GM19467 (cell line): ENCODE measurements around the gene LRRIQ4.
A peak's percentile ranks its signal among the peaks of the same experiment; 100 is the strongest.

Source experiments
- ATAC-seq: cut with Tn5 transposase; IDR thresholded peaks from one replicate; pipeline ENCODE4 v1.9.1; 2021; ENCODE audit warnings: mild to moderate bottlenecking, moderate library complexity; ENCODE audit not compliant: unreplicated experiment

The LRRIQ4 gene

DNA sequence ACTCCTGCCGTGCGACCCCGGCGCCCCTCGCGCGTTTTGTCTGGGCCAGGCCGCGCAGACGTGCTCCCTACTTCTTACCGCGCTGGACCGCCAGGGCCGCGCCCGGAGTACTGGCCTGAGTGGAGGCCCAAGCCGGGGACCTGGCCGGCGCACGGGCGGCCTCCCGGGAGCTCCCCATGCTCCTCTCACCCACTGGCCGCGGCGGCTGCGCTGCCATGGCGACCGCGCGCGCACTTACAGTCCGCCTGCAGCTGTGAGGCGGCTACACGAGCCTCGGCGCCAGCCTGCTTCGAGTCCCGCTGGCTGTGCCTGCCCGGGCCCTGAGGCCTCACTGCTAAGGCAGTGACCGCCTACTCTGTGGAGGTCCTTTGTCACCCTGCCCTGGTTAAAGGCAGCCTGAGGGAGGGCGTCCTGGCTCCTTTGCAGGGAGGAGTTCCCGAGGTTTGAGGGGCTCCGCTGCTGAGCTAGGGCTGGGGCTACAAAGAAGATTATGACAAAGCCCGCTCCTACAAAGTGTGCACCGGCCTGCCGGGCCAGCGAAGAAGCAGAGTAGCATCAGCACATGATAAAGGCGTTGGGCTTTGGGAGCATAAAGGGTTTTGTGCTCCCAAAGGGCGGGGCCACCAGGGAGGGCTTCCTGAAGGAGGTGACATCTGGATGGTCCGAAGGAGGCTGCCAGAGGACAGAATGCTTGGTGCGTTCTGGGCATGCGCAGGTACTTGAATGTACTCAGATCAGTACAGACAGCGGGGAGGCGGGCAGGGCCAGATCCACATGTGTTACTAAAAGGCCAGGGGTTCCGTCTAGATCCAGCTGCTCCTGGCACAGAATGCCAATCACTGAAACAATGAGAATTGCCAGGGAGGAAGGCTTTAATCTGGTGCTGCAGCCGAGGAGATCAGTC, at the start of gene LRRIQ4, which contains the start of gene LRRC34:
Gene LRRIQ4 (plus strand): TSS at position 539 of the 904 bp plus-strand sequence. CDS start 9,052 bp downstream, outside the sequence.
Gene LRRC34 (minus strand): TSS at position 573 of the 904 bp plus-strand sequence. CDS start 356 bp downstream, at position 217.
- peak; percentile 61 for ATAC-seq

DNA sequence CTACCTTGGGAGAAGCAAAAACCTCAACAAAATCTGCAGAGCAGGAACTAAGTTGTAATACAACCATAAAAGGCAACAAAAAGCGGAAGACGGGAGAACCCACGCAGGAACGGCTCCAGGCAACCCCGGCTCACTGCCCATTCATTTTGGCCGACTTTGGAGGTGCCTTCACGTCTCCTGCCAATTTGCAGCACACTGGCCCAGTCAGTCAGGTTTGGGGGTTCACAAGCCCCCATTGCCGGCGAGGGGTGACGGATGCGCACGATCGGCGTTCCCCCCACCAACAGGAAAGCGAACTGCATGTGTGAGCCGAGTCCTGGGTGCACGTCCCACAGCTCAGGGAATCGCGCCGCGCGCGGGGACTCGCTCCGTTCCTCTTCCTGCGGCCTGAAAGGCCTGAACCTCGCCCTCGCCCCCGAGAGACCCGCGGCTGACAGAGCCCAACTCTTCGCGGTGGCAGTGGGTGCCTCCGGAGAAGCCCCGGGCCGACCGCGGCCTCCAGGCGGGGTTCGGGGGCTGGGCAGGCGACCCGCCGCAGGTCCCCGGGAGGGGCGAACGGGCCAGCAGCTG, 48.3 kb upstream of the LRRIQ4 start:
- ATAC-seq = peak; percentile 13

DNA sequence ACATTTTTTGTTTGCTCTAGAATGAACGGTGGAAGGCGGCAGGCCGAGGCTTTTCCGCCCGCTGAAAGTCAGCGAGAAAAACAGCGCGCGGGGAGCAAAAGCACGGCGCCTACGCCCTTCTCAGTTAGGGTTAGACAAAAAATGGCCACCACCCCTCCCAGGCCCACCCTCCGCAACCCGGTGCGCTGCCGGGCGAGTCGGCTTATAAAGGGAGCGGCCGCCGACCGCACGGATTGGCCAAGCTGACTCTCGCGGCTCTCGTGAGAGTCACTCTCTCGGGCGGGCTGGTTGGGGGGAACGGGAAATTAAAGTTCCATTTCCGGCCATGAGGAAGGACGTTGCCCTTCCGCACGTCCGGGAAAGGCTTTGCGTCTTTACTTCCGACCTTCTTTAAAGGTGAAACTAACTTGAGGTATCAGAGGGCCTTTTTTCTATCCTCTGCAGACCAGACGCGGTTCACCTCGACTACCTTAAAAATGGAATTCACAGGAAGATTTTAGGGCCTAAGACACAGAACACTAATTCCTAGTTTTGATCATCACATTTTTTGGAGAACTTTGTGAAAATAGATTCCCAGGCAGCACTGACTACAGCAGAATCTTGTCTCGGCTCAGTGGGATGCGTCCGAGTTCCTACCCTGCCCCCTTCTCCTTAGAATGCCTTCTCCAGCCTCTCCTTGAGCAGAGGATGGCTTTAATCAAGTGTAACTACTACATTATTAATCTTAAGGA, 47.6 kb upstream of the LRRIQ4 start, which contains the start of gene TERC:
Gene TERC (minus strand): TSS at position 179 of the 731 bp plus-strand sequence.
- peak; percentile 76 for ATAC-seq

DNA sequence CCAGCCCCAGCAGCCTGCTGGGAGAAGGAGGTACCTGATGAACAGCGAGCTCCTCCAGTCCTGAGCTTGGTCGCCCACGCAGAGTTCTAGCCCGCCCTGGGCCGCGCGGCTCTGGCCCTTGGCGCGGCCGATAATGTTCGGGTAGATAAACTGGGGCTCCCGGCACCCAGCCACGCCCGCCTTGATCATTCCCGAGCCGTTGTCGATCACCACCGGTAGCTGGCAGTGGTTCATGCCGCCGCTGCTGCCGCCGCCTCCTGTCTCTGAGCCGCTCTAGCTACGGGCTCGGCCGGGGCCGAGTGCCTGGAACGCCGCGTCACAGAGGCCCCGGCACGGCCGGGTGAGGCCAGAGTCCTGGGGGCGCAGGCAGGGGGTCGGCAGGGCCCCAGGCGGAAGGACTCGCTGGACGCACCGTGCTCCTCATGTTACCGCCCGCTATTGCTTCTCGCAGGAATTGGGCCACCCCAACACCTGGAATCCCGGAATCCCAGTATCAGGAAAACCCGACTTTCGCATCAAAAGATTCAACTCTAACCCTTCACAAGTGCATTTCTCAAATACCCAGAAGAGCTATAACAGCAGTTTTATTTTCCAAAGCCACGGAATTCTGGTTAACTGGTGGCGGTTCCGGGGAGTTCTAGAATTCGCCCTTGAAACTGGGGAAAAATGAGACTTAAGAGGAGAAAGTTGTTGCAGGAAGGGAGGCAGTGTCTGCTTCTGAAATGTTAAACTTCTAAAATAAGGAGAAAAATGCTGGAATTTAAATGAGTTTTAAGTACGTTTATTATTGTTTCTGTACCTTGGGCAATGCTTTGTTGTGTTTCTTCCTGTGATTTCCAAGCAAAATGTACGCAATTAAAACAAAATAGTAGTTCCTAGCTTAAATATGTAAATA, 43.1 kb upstream of the LRRIQ4 start, which contains the start of gene ACTRT3:
Gene ACTRT3 (minus strand): TSS at position 275 of the 895 bp plus-strand sequence. CDS start 41 bp downstream, at position 234.
- peak; percentile 24 for ATAC-seq

DNA sequence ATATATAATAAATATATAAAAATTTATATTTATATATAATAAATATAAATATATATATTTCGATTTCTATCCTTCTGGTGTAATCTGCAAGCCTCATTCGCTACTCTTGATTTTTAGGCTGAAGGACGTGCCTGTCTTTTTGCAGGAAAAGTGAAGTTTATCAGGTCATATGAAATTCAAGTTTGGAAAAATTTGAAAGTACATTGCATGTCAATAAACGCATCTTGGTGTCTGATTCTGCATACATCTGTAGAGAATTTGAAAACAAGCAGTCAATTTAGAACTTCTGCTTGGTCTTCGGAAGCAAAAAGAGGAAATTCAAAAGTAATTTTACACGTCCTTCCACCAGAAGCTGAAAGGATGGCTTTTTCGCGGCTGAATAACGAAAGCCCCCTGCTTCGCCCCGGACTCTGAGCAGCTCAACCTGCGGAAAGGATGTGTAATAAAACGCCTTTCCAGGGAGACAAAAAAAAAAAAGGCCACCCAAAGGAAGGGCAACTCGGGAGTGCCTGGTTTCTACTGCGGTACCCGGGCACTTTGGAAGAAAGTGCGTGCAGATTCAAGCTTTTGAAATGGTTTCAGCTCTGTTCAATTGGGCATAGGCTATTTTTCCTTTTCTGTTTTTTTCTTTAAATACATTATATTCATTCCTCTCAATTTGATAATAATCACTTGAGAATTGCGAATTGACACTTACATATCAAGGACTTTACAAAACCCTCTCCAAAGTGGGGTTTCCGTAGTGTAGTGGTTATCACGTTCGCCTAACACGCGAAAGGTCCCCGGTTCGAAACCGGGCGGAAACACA, 41.0 kb upstream of the LRRIQ4 start:
- ATAC-seq = no peak

- peak; percentile 20 for ATAC-seq
Observed at GRCh38 chr3:169772305-169772896, 40.3 kb upstream of the LRRIQ4 start.

DNA sequence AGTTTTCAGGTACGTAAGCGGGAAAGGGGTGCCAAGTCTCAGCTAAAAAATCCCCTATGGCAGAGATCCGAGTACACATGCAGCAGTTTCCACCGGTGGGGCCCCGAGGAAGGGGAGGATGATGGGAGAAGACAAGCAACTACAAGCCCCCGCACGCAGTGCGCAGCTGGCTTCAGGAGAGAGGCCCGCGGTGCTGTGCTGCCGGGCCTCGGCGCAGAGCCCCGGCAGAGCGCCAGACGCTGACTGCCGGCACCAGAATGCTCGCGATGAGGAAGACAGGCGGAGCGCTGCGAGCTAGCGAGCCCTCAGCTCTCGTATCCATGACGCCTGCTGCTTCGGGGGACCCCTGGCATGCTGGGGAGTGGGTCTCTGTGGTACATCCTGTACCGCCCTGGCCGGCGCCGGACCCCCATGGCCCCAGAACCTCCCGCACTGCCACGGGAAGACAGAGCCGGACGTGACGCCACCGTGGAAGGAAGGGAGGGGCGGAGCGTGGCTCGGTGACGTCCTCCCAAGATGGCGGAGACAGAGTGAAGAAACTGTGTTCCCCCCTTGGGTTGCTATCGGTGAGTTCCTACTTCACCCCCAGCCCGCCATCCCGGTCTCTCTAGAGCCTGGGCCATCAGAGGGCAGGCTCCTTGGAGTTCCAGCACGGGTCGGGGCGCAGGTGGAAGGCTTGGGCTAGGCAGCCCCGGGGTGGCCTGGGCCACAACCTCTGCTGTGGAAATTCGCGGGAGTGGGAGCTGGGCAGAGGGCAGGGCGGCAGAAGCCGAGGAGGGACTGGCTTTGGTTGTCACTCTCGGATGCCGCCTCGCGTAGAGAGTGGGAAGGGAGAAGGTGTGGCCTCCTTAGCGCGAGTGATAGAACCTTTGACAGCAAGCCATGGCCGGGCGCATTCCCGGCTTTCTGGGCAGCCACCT, 39.5 kb upstream of the LRRIQ4 start, which contains the start of gene MYNN:
Gene MYNN (plus strand): TSS at position 500 of the 920 bp plus-strand sequence. CDS start 900 bp downstream, outside the sequence.
- ATAC-seq = peak; percentile 80

- ATAC-seq = no peak
Observed at GRCh38 chr3:169774186-169774585, 38.5 kb upstream of the LRRIQ4 start.

DNA sequence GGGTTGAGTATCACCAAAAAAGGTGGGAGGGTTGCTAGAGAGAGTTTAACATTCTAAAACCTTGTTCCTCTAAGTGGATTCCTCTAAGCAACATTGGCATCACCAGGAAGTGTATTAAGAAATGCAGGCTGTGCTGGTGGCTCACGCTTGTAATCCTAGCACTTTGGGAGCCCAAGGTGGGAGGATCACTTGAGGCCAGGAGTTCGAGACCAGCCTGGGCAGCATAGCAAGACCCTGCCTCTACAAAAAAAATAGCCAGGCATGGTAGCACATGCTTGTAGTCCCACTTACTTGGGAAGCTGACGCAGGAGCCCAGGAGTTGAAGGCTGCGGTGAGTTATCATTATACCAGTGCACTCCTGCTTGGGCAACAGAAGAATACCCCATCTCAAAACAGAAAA, 34.8 kb upstream of the LRRIQ4 start:
- ATAC-seq = no peak

DNA sequence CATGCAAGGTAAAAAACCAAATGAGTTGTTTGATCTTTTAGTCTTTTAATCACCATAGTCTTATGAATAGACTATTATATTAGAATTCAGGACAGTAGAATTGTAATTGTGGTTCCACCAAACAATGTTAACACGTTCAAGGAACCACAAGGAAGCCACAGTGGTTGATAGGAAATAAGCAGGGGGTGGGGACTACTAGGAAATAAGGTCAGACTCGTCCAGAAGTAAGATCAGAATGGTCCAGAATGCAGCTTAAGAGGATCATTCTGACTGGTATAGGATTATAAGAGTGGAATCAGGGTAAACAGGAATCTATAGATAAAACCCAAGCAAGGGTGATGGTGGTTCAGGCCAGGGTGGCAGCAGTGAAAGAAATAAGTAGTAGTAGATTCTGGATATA, 31.9 kb upstream of the LRRIQ4 start:
- no peak for ATAC-seq

DNA sequence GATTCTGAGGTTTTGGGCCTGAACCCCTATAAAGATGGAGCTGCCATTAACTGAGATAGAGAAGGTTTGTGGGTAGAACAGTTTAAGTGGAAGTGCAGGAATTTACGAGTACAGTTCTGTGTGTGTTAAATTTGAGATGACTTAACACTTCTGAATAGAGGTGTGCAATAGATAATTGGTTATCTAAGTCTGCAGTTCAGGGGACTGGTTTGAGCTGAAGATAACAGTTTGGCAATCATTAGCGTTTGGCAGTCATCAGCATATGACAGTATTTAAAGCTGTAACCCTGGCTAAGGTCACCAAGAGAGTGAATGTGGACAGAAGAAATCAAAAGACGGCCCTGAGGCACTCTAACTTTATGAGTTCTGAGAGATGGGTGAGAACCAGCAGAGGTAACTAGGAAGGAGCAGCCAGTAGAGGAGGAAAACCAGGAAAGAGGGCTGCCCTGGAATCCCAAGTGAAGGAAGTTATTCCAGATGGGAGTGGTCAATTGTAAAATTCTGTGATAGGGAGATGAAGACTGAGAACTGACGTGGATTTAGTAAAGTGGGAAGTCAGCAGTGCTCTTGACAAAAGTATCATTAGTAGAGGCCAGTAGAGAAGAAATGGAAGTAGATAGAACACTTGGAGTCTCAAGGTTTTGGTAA, 31.3 kb upstream of the LRRIQ4 start:
- no peak for ATAC-seq

DNA sequence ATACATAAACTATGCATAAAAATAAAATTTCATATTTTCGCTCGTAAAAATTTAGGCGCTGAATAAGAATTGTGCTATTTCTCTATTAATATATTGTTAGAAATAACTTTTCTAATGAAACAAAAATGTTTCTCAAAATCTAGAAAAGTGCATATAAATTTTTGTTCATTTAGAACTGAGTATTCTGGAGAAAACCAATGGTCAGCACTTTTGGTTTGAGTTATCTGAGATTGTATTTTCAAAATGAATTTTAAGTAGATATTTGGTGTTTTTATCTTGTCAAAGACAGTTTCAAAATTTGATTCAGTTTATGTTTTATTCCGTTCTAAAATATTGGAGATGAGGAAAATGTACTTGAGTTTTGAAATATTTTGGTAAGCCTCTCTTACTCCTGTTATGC, 25.6 kb upstream of the LRRIQ4 start:
- ATAC-seq = no peak

DNA sequence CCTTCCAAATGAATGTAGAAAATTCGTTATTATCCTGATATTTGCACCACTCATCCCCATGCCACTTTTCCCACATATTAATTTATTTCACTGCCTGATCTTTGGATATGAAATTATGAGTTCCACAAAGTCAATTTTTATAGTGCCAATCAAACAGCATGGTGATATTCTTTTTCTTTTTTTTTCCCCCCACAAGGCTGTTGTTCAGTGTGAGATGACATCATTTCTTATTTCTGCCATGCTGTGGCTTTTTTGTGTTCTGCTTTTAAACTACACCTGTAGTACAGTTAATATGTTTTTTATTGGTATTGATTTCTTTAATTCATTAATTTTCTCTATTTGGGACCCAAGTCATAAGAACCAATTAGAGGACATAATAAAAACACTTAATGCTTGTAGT, 24.9 kb upstream of the LRRIQ4 start:
- ATAC-seq = no peak

- no peak for ATAC-seq
Observed at GRCh38 chr3:169790219-169790618, 22.5 kb upstream of the LRRIQ4 start.

GRCh38 chr3:169790687-169791429, 21.8 kb upstream of the LRRIQ4 start:
- ATAC-seq = no peak

GRCh38 chr3:169792359-169792758, 20.3 kb upstream of the LRRIQ4 start:
- ATAC-seq = no peak

GRCh38 chr3:169804681-169805080, 8.0 kb upstream of the LRRIQ4 start:
- no peak for ATAC-seq
